SK-N-SH (cell line): Measurements from ENCODE around the gene MPEG1. TPM values are rescaled to one million over a fixed set of nuclear protein-coding genes. Genes with fewer than 3 reads are reported as not detected.

Experiments
- CTCF ChIA-PET: fragments of 300-600, 350-600 bp; formaldehyde crosslinking; extraction: SDS; loops from one replicate; lab custom pipeline; 2021; lab: Yijun Ruan, JAX
- POLR2A ChIA-PET: fragments of 350-600 bp; sonication (Branson Sonifier 250); formaldehyde crosslinking; extraction: SDS; loops from one replicate; lab custom pipeline; 2020; ENCODE audit warnings: antibody characterized with exemption, inconsistent platforms; lab: Yijun Ruan, JAX
- DNase-seq: peaks from one replicate; pipeline ENCODE4 v3.0.0; 2012
- H2AFZ ChIP-seq: fragments of 200-600 bp; sonication (generic); 2 replicates; pipeline ENCODE4 v1.8.1; 2016; ENCODE audit warnings: antibody characterized with exemption, mild to moderate bottlenecking, low read depth
- H3F3A ChIP-seq: fragments of 200-600 bp; sonication (generic); replicated peaks from 2 replicates; pipeline ENCODE3; 2016; ENCODE audit warnings: antibody characterized with exemption, mild to moderate bottlenecking; ENCODE audit not compliant: insufficient read depth
- H3K27ac ChIP-seq, 2 experiments: fragments of 200-500 bp in 1 of 2; fragments of 200-600 bp in 1 of 2; sonication (Bioruptor generic) in 1 of 2; sonication (generic), shearing (Covaris generic) in 1 of 2; 2 replicates each; pipeline versions ENCODE4 v1.5.1 to v1.6.1; 2014 to 2016; ENCODE audit warnings: low read depth in 2 of 2, inconsistent platforms in 1 of 2, low read length in 1 of 2, mild to moderate bottlenecking in 1 of 2, mixed read lengths in 1 of 2
- H3K27me3 ChIP-seq: fragments of 200-600 bp; sonication (generic), shearing (Covaris generic); 2 replicates; pipeline ENCODE4 v1.6.1; 2016; ENCODE audit warnings: mixed run types; ENCODE audit not compliant: insufficient read depth
- H3K36me3 ChIP-seq, 2 experiments: fragments of 200-500 bp in 1 of 2; fragments of 200-600 bp in 1 of 2; sonication (Bioruptor generic) in 1 of 2; sonication (generic) in 1 of 2; replicated peaks in 1 of 2; 2 replicates each; pipeline versions ENCODE3 to v1.5.1; 2014 to 2016; ENCODE audit warnings: low read length in 1 of 2, mild to moderate bottlenecking in 1 of 2; ENCODE audit not compliant: insufficient read depth in 2 of 2, control insufficient read depth in 1 of 2
- H3K4me1 ChIP-seq, 2 experiments: fragments of 200-500 bp in 1 of 2; fragments of 200-600 bp in 1 of 2; sonication (Bioruptor generic) in 1 of 2; sonication (generic), shearing (Covaris generic) in 1 of 2; 2 replicates each; pipeline versions ENCODE4 v1.5.1 to v1.6.1; 2014 to 2016; ENCODE audit warnings: low read depth in 1 of 2, low read length in 1 of 2, mixed run types in 1 of 2; ENCODE audit not compliant: insufficient read depth in 2 of 2, control insufficient read depth in 1 of 2
- H3K4me2 ChIP-seq: fragments of 200-600 bp; sonication (generic), shearing (Covaris generic); 2 replicates; pipeline ENCODE4 v1.6.1; 2017; ENCODE audit warnings: mixed run types
- H3K4me3 ChIP-seq, 2 experiments: fragments of 200-500 bp in 1 of 2; fragments of 200-600 bp in 1 of 2; sonication (Bioruptor generic) in 1 of 2; sonication (generic), shearing (Covaris generic) in 1 of 2; 2 replicates each; pipeline versions ENCODE4 v1.5.1 to v1.8.1; 2014 to 2016; ENCODE audit warnings: low read depth in 2 of 2, inconsistent platforms in 1 of 2, low read length in 1 of 2, mild to moderate bottlenecking in 1 of 2, mixed read lengths in 1 of 2, moderate library complexity in 1 of 2
- H3K79me2 ChIP-seq: fragments of 200-600 bp; sonication (generic); 2 replicates; pipeline ENCODE4 v1.8.1; 2017; ENCODE audit warnings: mild to moderate bottlenecking; ENCODE audit not compliant: insufficient read depth
- H3K9ac ChIP-seq: fragments of 200-600 bp; sonication (generic); 2 replicates; pipeline ENCODE4 v1.6.1; 2017; ENCODE audit warnings: mixed run types
- H3K9me2 ChIP-seq: fragments of 200-600 bp; sonication (generic); 2 replicates; pipeline ENCODE4 v1.6.1; 2017; ENCODE audit warnings: mixed run types
- H3K9me3 ChIP-seq: fragments of 200-600 bp; sonication (generic); 2 replicates; pipeline ENCODE4 v1.6.1; 2017; ENCODE audit warnings: mixed run types, mild to moderate bottlenecking, moderate library complexity
- H4K20me1 ChIP-seq: fragments of 200-600 bp; sonication (generic); 2 replicates; pipeline ENCODE4 v1.6.1; 2017; ENCODE audit warnings: mild to moderate bottlenecking, mixed run types; ENCODE audit not compliant: insufficient read depth
- EZH2phosphoT487 ChIP-seq: fragments of 200-600 bp; sonication (generic); IDR thresholded peaks from 2 replicates; pipeline ENCODE4 v1.6.1; 2017; ENCODE audit warnings: low read depth, mixed run types, mild to moderate bottlenecking, antibody characterized with exemption, moderate library complexity, borderline replicate concordance
- GATA2 ChIP-seq: sonication (generic); formaldehyde crosslinking; IDR thresholded peaks from 2 replicates; pipeline ENCODE4 v1.5.0; 2020; ENCODE audit warnings: mild to moderate bottlenecking, missing genetic modification reagents
- MEF2A ChIP-seq: IDR thresholded peaks from 2 replicates; pipeline ENCODE4 v1.4.0; 2012; ENCODE audit warnings: low read depth, borderline replicate concordance
- MXI1 ChIP-seq: IDR thresholded peaks from 2 replicates; pipeline ENCODE4 v1.6.1; 2012; ENCODE audit warnings: mild to moderate bottlenecking, low read depth, low read length, improper control_type of control experiment
- POLR2AphosphoS5 ChIP-seq: IDR thresholded peaks from 2 replicates; pipeline ENCODE4 v1.6.1; 2012; ENCODE audit warnings: low read depth, low read length
- RAD21 ChIP-seq: IDR thresholded peaks from 2 replicates; pipeline ENCODE4 v1.6.1; 2012; ENCODE audit warnings: mild to moderate bottlenecking, low read length
- RCOR1 ChIP-seq: fragments of 150-350 bp; IDR thresholded peaks from 2 replicates; pipeline ENCODE4 v1.6.1; 2017; ENCODE audit warnings: antibody characterized with exemption, low read length
- TEAD4 ChIP-seq: IDR thresholded peaks from 2 replicates; pipeline ENCODE4 v1.4.0; 2012; ENCODE audit warnings: mild to moderate bottlenecking, borderline replicate concordance; ENCODE audit not compliant: insufficient read depth
- WGBS: methylation state at CpG from one replicate; pipeline ENCODE4 v1.1.6; 2017; ENCODE audit warnings: low lambda C conversion rate; 5-methylcytosine and 5-hydroxymethylcytosine counted together
- polyA plus RNA-seq, 3 experiments: library from polyadenylated mRNA; depleted of rRNA; stranded (reverse); fragments of >200 nt; gene quantifications; 2 replicates each; pipeline ENCODE4 v1.2.3, GENCODE V29; 2012
- TF ChIP-seq, protein P1 (sequence below): IDR thresholded peaks from 2 replicates; pipeline ENCODE4 v1.4.0; 2012; ENCODE audit warnings: low read depth, borderline replicate concordance
- TF ChIP-seq, protein P2 (sequence below): fragments of 150-350 bp; IDR thresholded peaks from 2 replicates; pipeline ENCODE4 v1.6.1; 2017; ENCODE audit warnings: antibody characterized with exemption, low read length, low read depth, borderline replicate concordance

MPEG1 gene
- polyA plus RNA-seq, 1 of the 3 experiments (the other 2 are of a cell fraction) = not detected

DNA sequence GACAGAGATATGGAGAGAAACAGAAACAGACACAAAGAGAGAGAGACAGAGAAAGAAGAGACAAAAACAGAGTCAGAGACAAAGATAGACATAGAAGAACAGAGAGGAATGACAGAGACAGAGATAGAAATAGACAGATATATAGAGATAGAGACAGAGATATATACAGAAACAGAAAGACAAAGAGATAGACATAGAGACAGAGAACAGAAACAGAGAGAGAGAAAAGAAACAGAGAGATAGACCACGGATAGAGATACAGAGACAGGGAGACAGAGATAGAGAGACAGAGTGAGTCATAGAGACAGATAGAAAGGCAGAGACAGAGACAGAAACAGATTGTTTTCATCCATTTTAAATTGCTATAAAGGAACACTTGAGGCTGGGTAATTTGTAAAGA lies 12.3 kb upstream of the MPEG1 start:
- Histone ChIP-seq H3K79me2 (no peaks in the 10 kb centered on the region), H3K9ac (no peak overlapping the region), H3K9me3 (no peaks in the 10 kb centered on the region), H2AFZ (no peak overlapping the region), H4K20me1 (no peaks in the 10 kb centered on the region), H3F3A (no peaks in the 10 kb centered on the region), H3K27me3 (no peaks in the 10 kb centered on the region), H3K4me3 (no peak overlapping the region), H3K9me2 (no peaks in the 10 kb centered on the region)
- no peak for DNase-seq
- POLR2A ChIA-PET = no interaction called here
- WGBS = 0% methylated on average over 1 of the region's 1 CpG
- no peak for TF ChIP-seq EZH2phosphoT487
- TF ChIP-seq POLR2AphosphoS5 = no peak
- TF ChIP-seq, protein P1, sequence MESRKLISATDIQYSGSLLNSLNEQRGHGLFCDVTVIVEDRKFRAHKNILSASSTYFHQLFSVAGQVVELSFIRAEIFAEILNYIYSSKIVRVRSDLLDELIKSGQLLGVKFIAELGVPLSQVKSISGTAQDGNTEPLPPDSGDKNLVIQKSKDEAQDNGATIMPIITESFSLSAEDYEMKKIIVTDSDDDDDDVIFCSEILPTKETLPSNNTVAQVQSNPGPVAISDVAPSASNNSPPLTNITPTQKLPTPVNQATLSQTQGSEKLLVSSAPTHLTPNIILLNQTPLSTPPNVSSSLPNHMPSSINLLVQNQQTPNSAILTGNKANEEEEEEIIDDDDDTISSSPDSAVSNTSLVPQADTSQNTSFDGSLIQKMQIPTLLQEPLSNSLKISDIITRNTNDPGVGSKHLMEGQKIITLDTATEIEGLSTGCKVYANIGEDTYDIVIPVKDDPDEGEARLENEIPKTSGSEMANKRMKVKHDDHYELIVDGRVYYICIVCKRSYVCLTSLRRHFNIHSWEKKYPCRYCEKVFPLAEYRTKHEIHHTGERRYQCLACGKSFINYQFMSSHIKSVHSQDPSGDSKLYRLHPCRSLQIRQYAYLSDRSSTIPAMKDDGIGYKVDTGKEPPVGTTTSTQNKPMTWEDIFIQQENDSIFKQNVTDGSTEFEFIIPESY = no peak
- TF ChIP-seq TEAD4 = no peak
- TF ChIP-seq RCOR1 = no peak
- TF ChIP-seq, all 33 proteins: peak for 0
- CTCF ChIA-PET = no interaction called here
- H3K27ac ChIP-seq = no peak overlapping the region
- H3K36me3 ChIP-seq = no peaks in the 10 kb centered on the region
- no peaks in the 10 kb centered on the region for H3K4me1 ChIP-seq
- no peak overlapping the region for H3K4me2 ChIP-seq

DNA sequence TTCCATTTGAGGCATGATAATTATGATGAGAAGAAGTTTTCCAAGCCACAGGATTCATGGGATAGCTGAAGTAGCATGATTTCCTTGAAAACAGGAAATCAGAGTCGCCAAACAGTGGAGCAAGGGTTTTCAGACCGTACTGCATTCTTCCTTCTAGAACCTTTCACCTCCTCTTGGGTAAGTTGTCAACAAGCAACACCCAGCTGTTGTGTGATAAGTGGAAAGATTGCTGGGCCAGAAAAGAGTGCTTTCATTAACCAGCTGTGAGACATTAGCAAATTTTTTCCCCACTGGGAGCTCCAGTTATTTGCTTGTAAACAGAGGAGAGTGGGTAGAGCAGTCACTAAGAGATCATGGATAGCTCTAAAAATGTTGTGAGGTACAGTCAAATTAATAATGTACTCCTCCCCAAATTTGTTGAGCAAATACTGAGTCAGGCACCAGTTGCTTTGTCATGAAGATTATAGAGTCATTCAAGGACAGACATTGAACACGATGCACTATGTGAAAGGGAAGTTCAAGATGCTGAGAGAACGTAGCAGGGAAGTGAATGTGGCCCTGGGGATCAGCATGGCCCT lies 11.7 kb upstream of the MPEG1 start:
- no peaks in the 10 kb centered on the region for H4K20me1 ChIP-seq
- no peaks in the 10 kb centered on the region for H3K79me2 ChIP-seq
- H3K4me1 ChIP-seq = no peaks in the 10 kb centered on the region
- H3F3A ChIP-seq = no peaks in the 10 kb centered on the region
- no peaks in the 10 kb centered on the region for H3K36me3 ChIP-seq
- CTCF ChIA-PET = interaction anchor here (0.5 to 1.0 kb wide), 2 partner anchors 24 to 53 kb away, joined by 3 to 5 read pairs; partner anchors contain the start of gene DTX4
- POLR2A ChIA-PET = no interaction called here
- H3K4me3 ChIP-seq = no peak overlapping the region
- H3K4me2 ChIP-seq = no peak overlapping the region
- no peak overlapping the region for H2AFZ ChIP-seq
- no peaks in the 10 kb centered on the region for H3K9me2 ChIP-seq
- WGBS = 6% methylated on average over 4 of the region's 4 CpGs
- H3K9ac ChIP-seq = no peak overlapping the region
- no peaks in the 10 kb centered on the region for H3K27me3 ChIP-seq
- no peaks in the 10 kb centered on the region for H3K9me3 ChIP-seq
- TF ChIP-seq MXI1 (no peak), RCOR1 (no peak), MEF2A (no peak), RAD21 (no peak), GATA2 (CRISPR knock-in tag) (no peak)
- TF ChIP-seq, protein P2, sequence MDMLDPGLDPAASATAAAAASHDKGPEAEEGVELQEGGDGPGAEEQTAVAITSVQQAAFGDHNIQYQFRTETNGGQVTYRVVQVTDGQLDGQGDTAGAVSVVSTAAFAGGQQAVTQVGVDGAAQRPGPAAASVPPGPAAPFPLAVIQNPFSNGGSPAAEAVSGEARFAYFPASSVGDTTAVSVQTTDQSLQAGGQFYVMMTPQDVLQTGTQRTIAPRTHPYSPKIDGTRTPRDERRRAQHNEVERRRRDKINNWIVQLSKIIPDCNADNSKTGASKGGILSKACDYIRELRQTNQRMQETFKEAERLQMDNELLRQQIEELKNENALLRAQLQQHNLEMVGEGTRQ = no peak
- no peak overlapping the region for H3K27ac ChIP-seq
- DNase-seq = no peak
